ENCODE measurements around the gene CHST15.
A peak's percentile ranks its signal among the peaks of the same experiment; 100 is the strongest.

The CHST15 gene

DNA sequence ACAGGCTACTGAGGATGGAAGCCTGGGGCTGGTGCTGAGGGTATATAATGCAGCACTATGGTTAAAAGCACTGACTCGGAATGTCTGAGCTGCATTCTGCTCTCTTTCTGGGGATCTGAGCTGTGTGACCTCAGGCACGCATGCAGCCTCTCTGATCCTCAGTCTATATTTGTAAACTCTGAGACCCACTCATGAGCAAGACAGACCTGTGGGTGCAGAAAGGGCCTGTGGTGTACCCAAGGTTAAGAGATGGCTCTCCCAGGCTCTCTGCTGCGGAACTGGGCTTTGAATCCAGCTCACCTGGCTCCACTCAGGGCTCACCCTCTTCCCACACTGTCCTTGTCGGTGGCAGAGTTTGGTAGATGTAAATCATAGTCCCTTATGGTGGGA, 89.9 kb downstream of the CHST15 start:
- Histone ChIP-seq H3K36me3 (ENCODE audit: insufficient read depth, low read length) (no peaks in the 10 kb centered on the region), H3K4me3 (ENCODE audit: low read depth, low read length) (no peak overlapping the region), H3K27me3 (ENCODE audit: insufficient read depth, low read length) (no peaks in the 10 kb centered on the region), H3K27ac (ENCODE audit: low read depth, low read length) (no peak overlapping the region), H3K79me2 (ENCODE audit: control insufficient read depth, insufficient read depth, low read length, unreplicated experiment) (no peaks in the 10 kb centered on the region), H3K4me1 (ENCODE audit: control insufficient read depth, insufficient read depth, low read length, unreplicated experiment) (peaks cover 5% of the 10 kb centered on the region), H2AFZ (ENCODE audit: low read length, unreplicated experiment) (no peak overlapping the region)

DNA sequence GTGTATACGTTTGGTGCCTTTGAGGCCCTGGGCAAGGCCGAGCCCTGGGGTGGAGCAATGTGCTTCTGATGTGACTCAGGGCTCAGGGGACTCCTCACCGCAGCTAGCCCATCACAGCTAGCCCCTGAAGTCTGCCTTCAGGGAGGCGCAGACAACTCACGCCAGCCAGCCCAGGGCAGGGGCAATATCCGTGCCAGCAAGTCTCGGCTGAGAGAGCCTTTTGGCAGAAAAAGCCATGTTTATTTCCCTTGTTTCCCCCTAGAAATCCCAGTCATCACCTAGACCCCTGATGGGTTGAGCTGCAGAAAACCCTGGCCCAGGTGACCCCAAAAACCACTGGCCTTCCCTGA, 90.4 kb downstream of the CHST15 start:
- H3K27ac ChIP-seq (ENCODE audit: low read depth, low read length), result no peak overlapping the region
- H3K4me1 ChIP-seq (ENCODE audit: control insufficient read depth, insufficient read depth, low read length, unreplicated experiment), result peaks cover 8% of the 10 kb centered on the region
- H2AFZ ChIP-seq (ENCODE audit: low read length, unreplicated experiment), result no peak overlapping the region
- no peaks in the 10 kb centered on the region for H3K36me3 ChIP-seq (ENCODE audit: insufficient read depth, low read length)
- H3K27me3 ChIP-seq (ENCODE audit: insufficient read depth, low read length), result no peaks in the 10 kb centered on the region
- no peaks in the 10 kb centered on the region for H3K79me2 ChIP-seq (ENCODE audit: control insufficient read depth, insufficient read depth, low read length, unreplicated experiment)
- no peak overlapping the region for H3K4me3 ChIP-seq (ENCODE audit: low read depth, low read length)

DNA sequence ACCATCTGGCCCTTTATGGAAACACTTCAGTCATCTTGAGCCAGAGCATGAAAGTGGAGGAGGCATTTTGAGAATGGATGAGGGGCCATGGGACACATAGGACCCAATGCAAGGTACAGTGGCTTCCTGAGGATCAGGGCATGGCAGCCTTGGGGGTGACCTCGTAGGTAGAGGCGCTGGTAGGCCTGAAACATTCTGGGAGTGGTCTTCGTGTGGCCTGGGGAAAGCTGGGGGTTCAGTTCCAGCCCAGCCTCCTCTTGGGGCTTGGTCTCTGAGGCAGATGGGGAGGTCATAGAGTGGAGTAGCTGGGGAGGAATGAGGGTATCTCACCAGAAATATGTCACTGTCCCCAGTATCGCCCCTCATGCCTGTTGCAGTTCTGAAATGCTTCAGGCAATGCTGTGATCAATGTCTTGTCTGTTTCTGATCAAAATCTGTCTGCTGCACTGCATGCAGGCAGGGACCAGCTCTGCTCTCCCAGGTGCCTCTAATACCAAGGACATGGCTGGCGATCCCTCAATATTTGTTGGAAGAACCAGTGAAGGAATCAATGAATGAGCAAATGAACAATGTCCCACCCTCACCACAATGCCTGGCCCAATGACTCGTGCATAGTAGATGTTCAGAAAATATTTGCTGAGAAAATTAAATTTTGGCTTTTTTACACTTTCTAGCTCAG, 90.9 kb downstream of the CHST15 start:
- Histone ChIP-seq H3K27me3 (ENCODE audit: insufficient read depth, low read length) (no peaks in the 10 kb centered on the region), H3K36me3 (ENCODE audit: insufficient read depth, low read length) (no peaks in the 10 kb centered on the region), H3K79me2 (ENCODE audit: control insufficient read depth, insufficient read depth, low read length, unreplicated experiment) (no peaks in the 10 kb centered on the region), H3K4me3 (ENCODE audit: low read depth, low read length) (no peak overlapping the region), H2AFZ (ENCODE audit: low read length, unreplicated experiment) (no peak overlapping the region), H3K4me1 (ENCODE audit: control insufficient read depth, insufficient read depth, low read length, unreplicated experiment) (peaks cover 12% of the 10 kb centered on the region), H3K27ac (ENCODE audit: low read depth, low read length) (no peak overlapping the region)

DNA sequence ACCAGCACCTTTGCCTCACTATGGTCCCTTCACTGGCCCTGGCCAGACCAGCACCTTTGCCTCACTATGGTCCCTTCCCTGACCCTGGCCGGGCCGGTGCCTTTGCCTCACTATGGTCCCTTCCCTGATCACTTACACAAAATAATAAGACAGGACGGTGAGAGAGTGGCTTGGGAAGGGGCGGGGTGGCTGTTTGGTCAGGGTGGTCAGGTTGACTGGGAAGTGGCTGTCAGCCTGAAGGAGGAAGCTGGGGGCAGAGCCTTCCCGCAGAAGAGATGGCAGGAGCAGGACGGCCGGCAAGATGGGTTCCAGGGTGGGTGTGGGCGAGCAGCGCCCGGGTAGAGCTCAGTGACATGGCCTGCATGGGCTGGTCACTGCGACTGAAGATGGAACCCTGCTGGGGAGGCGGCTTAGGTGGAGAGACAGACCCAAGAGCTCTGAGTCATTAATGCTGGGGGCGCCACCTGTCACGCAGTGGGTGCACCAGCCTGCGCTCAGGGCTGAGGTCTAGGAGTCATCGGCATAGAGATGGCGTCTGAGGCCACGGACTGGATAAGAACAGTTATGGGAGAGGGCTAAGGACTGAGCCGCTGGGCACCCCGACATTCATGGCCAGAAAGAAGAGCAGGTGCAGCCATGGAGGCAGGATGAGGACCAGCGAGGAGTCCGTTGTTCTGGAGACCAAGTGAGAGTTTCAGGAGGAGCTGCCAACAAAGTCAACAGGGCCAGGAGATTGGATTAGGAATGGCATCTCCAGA, 91.8 kb downstream of the CHST15 start:
- no peak overlapping the region for H3K4me3 ChIP-seq (ENCODE audit: low read depth, low read length)
- no peaks in the 10 kb centered on the region for H3K27me3 ChIP-seq (ENCODE audit: insufficient read depth, low read length)
- no peak overlapping the region for H2AFZ ChIP-seq (ENCODE audit: low read length, unreplicated experiment)
- H3K4me1 ChIP-seq (ENCODE audit: control insufficient read depth, insufficient read depth, low read length, unreplicated experiment), result peaks cover 18% of the 10 kb centered on the region
- no peak overlapping the region for H3K27ac ChIP-seq (ENCODE audit: low read depth, low read length)
- H3K36me3 ChIP-seq (ENCODE audit: insufficient read depth, low read length), result no peaks in the 10 kb centered on the region
- no peaks in the 10 kb centered on the region for H3K79me2 ChIP-seq (ENCODE audit: control insufficient read depth, insufficient read depth, low read length, unreplicated experiment)

DNA sequence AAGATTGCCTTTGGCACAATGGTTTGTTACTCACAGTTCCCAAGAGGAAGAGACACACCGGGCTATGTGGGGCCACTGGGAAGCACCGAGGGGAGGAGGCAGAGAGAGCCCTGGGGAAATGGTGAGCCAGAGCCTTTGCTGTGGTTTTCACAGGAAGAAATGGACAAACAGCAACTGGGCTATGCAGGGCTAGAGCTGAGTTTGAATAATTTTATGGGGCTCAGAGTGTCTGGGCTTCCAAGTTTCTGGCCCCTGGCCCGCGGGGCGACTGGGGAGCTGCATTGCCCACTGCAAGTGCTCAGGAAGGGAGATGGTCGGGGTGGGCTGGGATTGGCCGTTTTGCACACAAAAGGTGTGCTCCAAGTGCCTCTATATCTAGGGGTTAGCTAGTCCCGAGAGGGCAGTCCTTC, 92.6 kb downstream of the CHST15 start:
- Histone ChIP-seq H3K4me3 (ENCODE audit: low read depth, low read length) (no peak overlapping the region), H2AFZ (ENCODE audit: low read length, unreplicated experiment) (no peak overlapping the region), H3K79me2 (ENCODE audit: control insufficient read depth, insufficient read depth, low read length, unreplicated experiment) (no peaks in the 10 kb centered on the region), H3K27ac (ENCODE audit: low read depth, low read length) (no peak overlapping the region), H3K4me1 (ENCODE audit: control insufficient read depth, insufficient read depth, low read length, unreplicated experiment) (peaks cover 25% of the 10 kb centered on the region), H3K36me3 (ENCODE audit: insufficient read depth, low read length) (no peaks in the 10 kb centered on the region), H3K27me3 (ENCODE audit: insufficient read depth, low read length) (no peaks in the 10 kb centered on the region)

DNA sequence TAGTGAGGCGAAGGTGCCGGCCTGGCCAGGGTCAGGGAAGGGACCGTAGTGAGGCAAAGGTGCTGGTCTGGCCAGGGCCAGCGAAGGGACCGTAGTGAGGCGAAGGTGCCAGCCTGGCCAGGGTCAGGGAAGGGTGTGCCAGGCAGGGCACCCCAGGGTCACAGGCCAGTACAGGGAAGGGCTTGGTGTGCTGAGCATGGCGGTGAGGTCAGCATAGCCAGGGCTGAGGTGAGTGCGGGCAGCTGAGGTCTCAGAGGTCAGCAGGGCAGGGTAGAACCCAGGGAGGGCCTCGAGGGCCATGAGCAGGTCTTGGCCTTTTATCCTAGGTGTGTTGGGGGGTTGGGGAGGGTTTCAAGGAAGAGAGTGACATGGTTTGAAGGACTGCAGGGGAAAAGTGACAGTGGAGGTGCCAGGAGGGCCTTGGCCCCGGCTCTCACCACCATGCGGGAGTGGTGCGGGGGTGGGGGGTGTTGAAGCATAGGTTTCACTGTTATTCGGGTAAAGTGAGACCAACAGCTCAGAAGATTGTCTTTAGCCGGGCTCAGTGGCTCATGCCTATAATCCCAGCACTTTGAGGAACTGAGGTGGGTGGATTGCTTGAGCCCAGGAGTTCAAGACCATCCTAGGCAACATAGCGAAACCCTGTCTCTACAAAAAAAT, 93.3 kb downstream of the CHST15 start:
- Histone ChIP-seq H3K27ac (ENCODE audit: low read depth, low read length) (no peak overlapping the region), H3K79me2 (ENCODE audit: control insufficient read depth, insufficient read depth, low read length, unreplicated experiment) (no peaks in the 10 kb centered on the region), H3K4me3 (ENCODE audit: low read depth, low read length) (no peak overlapping the region), H3K4me1 (ENCODE audit: control insufficient read depth, insufficient read depth, low read length, unreplicated experiment) (peaks cover 30% of the 10 kb centered on the region), H3K36me3 (ENCODE audit: insufficient read depth, low read length) (no peaks in the 10 kb centered on the region), H3K27me3 (ENCODE audit: insufficient read depth, low read length) (no peaks in the 10 kb centered on the region), H2AFZ (ENCODE audit: low read length, unreplicated experiment) (no peak overlapping the region)

DNA sequence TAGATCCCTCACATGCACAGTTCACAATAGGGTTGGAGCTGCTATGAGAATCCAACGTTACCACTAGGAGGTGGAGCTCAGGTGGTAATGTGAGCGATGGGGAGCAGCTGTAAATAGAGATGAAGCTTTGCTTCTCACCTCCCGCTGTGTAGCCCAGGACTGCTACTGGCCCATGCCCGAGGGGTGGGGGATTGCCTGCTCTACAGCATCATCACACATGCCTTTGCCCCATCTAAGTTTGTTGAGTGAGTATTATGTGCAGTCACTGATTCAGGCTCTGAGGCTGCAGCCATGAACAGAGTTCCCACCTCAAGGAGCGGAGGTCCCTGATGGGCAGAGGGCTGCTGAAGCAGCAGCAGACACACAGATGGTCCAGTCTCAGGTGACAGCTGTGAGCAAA, 94.1 kb downstream of the CHST15 start:
- Histone ChIP-seq H3K4me3 (ENCODE audit: low read depth, low read length) (no peak overlapping the region), H3K36me3 (ENCODE audit: insufficient read depth, low read length) (no peaks in the 10 kb centered on the region)

DNA sequence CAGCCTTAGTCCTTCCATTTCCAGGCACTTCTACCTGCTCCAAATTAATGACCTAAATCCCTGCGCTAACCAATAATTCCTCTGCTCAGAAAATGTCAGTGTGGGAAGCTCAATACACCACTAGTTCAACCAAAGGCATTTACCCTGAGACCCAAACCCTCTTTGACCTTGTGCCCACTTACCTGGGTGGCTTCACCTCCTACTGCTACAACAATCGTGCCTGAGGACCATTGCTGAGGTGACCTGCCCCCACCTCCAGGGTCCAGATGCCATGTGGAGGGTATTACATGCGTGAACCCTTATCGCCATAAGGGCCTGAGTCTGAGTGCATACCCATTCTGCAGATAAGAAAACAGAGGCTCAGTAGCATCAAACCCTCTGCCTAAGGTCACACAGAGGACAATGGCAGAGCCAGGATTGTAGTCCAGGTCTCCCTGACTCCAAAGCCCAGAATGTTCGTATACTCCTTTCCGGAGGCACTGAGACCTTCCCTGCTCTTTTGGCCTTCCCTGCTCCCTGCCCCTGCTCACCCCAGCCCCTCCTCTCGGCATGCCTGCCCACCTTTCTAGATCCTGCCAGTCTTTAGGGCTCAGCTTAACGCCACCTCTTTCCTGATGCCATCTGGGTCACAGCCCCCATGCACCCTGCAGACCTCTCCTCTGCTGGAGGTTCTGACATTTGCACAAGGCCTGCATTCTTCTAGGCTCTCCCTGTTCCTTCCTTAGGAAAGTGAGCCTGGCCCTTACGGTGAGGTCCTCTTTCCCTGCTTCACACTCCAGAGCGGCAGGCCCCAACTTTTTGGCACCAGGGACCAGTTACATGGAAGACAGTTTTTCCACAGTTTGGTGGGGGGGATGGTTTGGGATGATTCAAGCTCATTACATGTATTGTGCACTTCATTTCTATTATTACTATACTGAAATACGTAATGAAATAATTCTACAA, 94.9 kb downstream of the CHST15 start:
- Histone ChIP-seq H3K36me3 (ENCODE audit: insufficient read depth, low read length) (no peaks in the 10 kb centered on the region), H3K4me1 (ENCODE audit: control insufficient read depth, insufficient read depth, low read length, unreplicated experiment) (peaks cover 30% of the 10 kb centered on the region), H3K4me3 (ENCODE audit: low read depth, low read length) (no peak overlapping the region), H3K27ac (ENCODE audit: low read depth, low read length) (peak overlapping the region; percentile 49; the same call in 1 of the 2 replicates), H3K79me2 (ENCODE audit: control insufficient read depth, insufficient read depth, low read length, unreplicated experiment) (no peaks in the 10 kb centered on the region), H3K27me3 (ENCODE audit: insufficient read depth, low read length) (peaks cover 7% of the 10 kb centered on the region), H2AFZ (ENCODE audit: low read length, unreplicated experiment) (no peak overlapping the region)

More for the DNA sequence above, 94.1 kb downstream of the CHST15 start:
- H2AFZ ChIP-seq (ENCODE audit: low read length, unreplicated experiment), result no peak overlapping the region
- no peak overlapping the region for H3K27ac ChIP-seq (ENCODE audit: low read depth, low read length)
- H3K27me3 ChIP-seq (ENCODE audit: insufficient read depth, low read length), result no peaks in the 10 kb centered on the region
- H3K4me1 ChIP-seq (ENCODE audit: control insufficient read depth, insufficient read depth, low read length, unreplicated experiment), result peaks cover 30% of the 10 kb centered on the region
- no peaks in the 10 kb centered on the region for H3K79me2 ChIP-seq (ENCODE audit: control insufficient read depth, insufficient read depth, low read length, unreplicated experiment)

DNA sequence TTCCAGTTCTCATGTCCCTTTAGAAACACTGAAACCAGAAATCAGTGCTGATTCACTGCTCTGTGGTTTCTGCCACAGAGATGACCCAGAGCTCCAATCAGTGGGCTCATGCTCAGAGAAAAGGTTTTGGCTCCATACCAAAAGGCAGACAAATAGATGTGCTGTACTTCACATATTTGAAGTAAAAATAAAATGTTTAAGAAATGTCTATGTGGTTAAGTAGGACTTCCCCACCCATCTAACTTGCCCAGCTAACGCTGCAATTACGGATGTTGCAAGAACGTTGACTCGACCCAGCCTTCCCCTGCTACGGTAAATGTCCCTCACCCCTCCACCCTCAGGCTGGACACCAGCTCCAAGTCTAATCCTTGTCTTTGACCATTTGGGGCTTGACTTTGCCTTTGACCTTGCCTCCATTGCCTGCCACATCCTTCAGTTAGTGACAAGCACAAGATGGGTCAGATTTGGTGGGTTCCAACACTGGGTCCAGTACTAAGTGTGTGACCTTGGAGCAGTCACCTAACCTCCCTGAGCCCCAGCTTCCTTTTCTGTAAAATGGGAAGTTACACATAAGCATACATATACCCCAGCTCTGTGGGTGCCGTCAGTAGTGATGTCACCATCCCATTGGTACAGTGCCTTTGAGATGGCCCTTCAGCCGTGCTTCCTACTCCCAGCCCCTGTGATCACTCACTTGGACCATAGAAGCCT, 95.8 kb downstream of the CHST15 start:
- Histone ChIP-seq H3K36me3 (ENCODE audit: insufficient read depth, low read length) (no peaks in the 10 kb centered on the region), H3K4me1 (ENCODE audit: control insufficient read depth, insufficient read depth, low read length, unreplicated experiment) (peaks cover 30% of the 10 kb centered on the region), H3K27ac (ENCODE audit: low read depth, low read length) (peak overlapping the region; percentile 67), H3K27me3 (ENCODE audit: insufficient read depth, low read length) (peaks cover 12% of the 10 kb centered on the region), H2AFZ (ENCODE audit: low read length, unreplicated experiment) (no peak overlapping the region), H3K79me2 (ENCODE audit: control insufficient read depth, insufficient read depth, low read length, unreplicated experiment) (no peaks in the 10 kb centered on the region), H3K4me3 (ENCODE audit: low read depth, low read length) (no peak overlapping the region)

DNA sequence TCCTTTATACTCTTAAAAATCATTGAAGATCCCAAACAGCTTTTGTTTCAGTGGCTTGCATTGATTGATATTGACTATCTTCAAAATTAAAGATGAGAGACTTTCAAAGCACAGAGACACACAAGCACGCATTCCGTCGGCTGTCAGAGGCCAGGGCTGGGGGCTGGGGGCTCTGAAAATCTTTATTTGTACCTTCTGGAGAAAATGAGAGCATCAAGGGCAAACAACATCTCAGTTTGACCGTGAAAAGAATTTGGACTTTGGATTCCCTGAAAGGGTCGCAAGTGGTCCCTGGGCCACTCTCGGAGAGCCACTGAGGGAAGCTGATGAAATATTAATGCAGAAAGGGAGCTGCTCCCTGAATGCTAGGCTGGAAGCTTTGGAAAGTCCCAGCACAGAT, 96.4 kb downstream of the CHST15 start:
- peaks cover 16% of the 10 kb centered on the region for H3K27me3 ChIP-seq (ENCODE audit: insufficient read depth, low read length)
- peak overlapping the region; percentile 15 for H2AFZ ChIP-seq (ENCODE audit: low read length, unreplicated experiment)
- H3K4me3 ChIP-seq (ENCODE audit: low read depth, low read length), result no peak overlapping the region
- H3K4me1 ChIP-seq (ENCODE audit: control insufficient read depth, insufficient read depth, low read length, unreplicated experiment), result peaks cover 30% of the 10 kb centered on the region
- no peaks in the 10 kb centered on the region for H3K36me3 ChIP-seq (ENCODE audit: insufficient read depth, low read length)
- H3K79me2 ChIP-seq (ENCODE audit: control insufficient read depth, insufficient read depth, low read length, unreplicated experiment), result no peaks in the 10 kb centered on the region
- peak overlapping the region; percentile 67 for H3K27ac ChIP-seq (ENCODE audit: low read depth, low read length)
